PC-3 (cell line): ENCODE measurements around the gene ZCWPW2.

Experiments
- EZH2 ChIP-seq: fragments of 300-600 bp; sonication (generic); IDR thresholded peaks from one replicate; pipeline ENCODE4 v1.6.1; 2017; ENCODE audit warnings: antibody characterized with exemption, mild to moderate bottlenecking, low read length; ENCODE audit not compliant: unreplicated experiment
- EZH2phosphoT487 ChIP-seq: fragments of 300-600 bp; sonication (generic); IDR thresholded peaks from 2 replicates; pipeline ENCODE4 v1.6.1; 2018; ENCODE audit warnings: mild to moderate bottlenecking, antibody characterized with exemption, low read length, borderline replicate concordance
- TF ChIP-seq, protein P1 (sequence below): fragments of 300-600 bp; sonication (generic); conservative IDR thresholded peaks from 2 replicates; pipeline ENCODE4 v1.5.1; 2017; ENCODE audit warnings: antibody characterized with exemption, low read depth, mild to moderate bottlenecking, low read length

DNA sequence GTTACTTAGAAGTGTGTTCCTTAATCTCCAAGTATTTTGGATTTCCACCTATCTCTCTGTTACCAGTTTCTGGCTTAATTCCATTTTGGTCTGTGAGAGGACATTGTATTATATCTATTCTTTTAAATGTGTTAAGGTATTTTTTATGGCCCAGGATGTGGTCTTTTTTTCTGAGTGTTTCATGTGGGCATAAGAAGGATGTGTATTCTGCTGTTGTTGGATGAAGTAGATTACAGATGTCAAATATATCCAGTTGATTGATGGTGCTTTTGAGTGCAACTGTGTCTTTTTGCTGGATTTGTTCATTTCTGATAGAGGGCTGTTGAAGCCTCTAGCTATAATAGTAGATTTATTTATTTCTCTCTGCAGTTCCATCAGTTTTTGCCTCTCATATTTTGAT is 136.6 kb downstream of the ZCWPW2 start:
- TF ChIP-seq, protein P1, sequence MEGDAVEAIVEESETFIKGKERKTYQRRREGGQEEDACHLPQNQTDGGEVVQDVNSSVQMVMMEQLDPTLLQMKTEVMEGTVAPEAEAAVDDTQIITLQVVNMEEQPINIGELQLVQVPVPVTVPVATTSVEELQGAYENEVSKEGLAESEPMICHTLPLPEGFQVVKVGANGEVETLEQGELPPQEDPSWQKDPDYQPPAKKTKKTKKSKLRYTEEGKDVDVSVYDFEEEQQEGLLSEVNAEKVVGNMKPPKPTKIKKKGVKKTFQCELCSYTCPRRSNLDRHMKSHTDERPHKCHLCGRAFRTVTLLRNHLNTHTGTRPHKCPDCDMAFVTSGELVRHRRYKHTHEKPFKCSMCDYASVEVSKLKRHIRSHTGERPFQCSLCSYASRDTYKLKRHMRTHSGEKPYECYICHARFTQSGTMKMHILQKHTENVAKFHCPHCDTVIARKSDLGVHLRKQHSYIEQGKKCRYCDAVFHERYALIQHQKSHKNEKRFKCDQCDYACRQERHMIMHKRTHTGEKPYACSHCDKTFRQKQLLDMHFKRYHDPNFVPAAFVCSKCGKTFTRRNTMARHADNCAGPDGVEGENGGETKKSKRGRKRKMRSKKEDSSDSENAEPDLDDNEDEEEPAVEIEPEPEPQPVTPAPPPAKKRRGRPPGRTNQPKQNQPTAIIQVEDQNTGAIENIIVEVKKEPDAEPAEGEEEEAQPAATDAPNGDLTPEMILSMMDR, result no peak
- TF ChIP-seq EZH2, result no peak
- no peak for TF ChIP-seq EZH2phosphoT487
